OCI-LY7 (cell line): ENCODE measurements around the gene ZNF385D. TPM values are rescaled to one million over a fixed set of nuclear protein-coding genes. Genes with fewer than 3 reads are reported as not detected.

ENCODE experiments used
- BruUV-seq: library from RNA; stranded (reverse); fragments of 400-500 nt; replicated peaks from 2 replicates; lab custom pipeline; 2021; lab: Mats Ljungman, UMichigan
- CTCF ChIA-PET: fragments of 300-600 bp; sonication (Branson Sonifier 250); formaldehyde crosslinking; loops from one replicate; lab custom pipeline; 2022; ENCODE audit warnings: antibody characterized with exemption; ENCODE audit not compliant: unreplicated experiment; lab: Charles Lee
- POLR2A ChIA-PET: fragments of 300-600 bp; sonication (Branson Sonifier 250); formaldehyde crosslinking; loops from one replicate; lab custom pipeline; 2022; ENCODE audit warnings: antibody characterized with exemption; lab: Charles Lee
- DNase-seq: peaks from one replicate; pipeline ENCODE4 v3.0.0-alpha.2; 2015; ENCODE audit warnings: low spot score
- H2AFZ ChIP-seq: fragments of 200-600 bp; sonication (generic), shearing (Covaris generic); 2 replicates; pipeline ENCODE4 v1.6.1; 2014; ENCODE audit warnings: mild to moderate bottlenecking, antibody characterized with exemption, low read length, moderate library complexity
- H3K27ac ChIP-seq: fragments of 200-600 bp; sonication (generic); 2 replicates; pipeline ENCODE4 v1.5.1; 2014; ENCODE audit warnings: mixed run types, low read depth, mild to moderate bottlenecking, moderate library complexity, low read length, inconsistent platforms; ENCODE audit not compliant: poor library complexity, severe bottlenecking
- H3K36me3 ChIP-seq: fragments of 200-600 bp; sonication (generic); 2 replicates; pipeline ENCODE4 v1.6.1; 2014; ENCODE audit warnings: mild to moderate bottlenecking, antibody characterized with exemption, low read length, moderate library complexity, mixed read lengths; ENCODE audit not compliant: insufficient read depth
- H3K4me1 ChIP-seq: fragments of 200-600 bp; sonication (generic); 2 replicates; pipeline ENCODE4 v1.5.1; 2014; ENCODE audit warnings: mild to moderate bottlenecking, low read length; ENCODE audit not compliant: insufficient read depth, poor library complexity, severe bottlenecking
- H3K4me2 ChIP-seq: fragments of 200-600 bp; sonication (generic); 2 replicates; pipeline ENCODE4 v1.6.1; 2014; ENCODE audit warnings: mild to moderate bottlenecking, low read length
- H3K4me3 ChIP-seq: fragments of 200-600 bp; sonication (generic); 2 replicates; pipeline ENCODE4 v1.5.1; 2014; ENCODE audit warnings: mild to moderate bottlenecking, low read depth, low read length; ENCODE audit not compliant: poor library complexity, severe bottlenecking
- H3K79me2 ChIP-seq: fragments of 200-600 bp; sonication (generic); 2 replicates; pipeline ENCODE4 v1.6.1; 2016; ENCODE audit warnings: low read depth, mild to moderate bottlenecking, low read length, moderate library complexity, mixed read lengths; ENCODE audit not compliant: insufficient read depth
- H3K9me2 ChIP-seq: fragments of 200-600 bp; sonication (generic); 2 replicates; pipeline ENCODE4 v1.6.1; 2016; ENCODE audit warnings: mild to moderate bottlenecking, low read length, mixed read lengths; ENCODE audit not compliant: insufficient read depth
- H3K9me3 ChIP-seq: fragments of 200-600 bp; sonication (generic); 2 replicates; pipeline ENCODE4 v1.6.1; 2014; ENCODE audit warnings: mild to moderate bottlenecking, mixed run types, low read length, mixed read lengths
- H4K20me1 ChIP-seq: fragments of 200-600 bp; sonication (generic); 2 replicates; pipeline ENCODE4 v1.6.1; 2014; ENCODE audit warnings: mild to moderate bottlenecking, antibody characterized with exemption, low read length, moderate library complexity, mixed read lengths; ENCODE audit not compliant: insufficient read depth
- CTCF ChIP-seq: fragments of 200-600 bp; sonication (generic); conservative IDR thresholded peaks from 2 replicates; pipeline ENCODE4 v1.5.1; 2014; ENCODE audit warnings: mild to moderate bottlenecking, antibody characterized with exemption, low read length, moderate library complexity, mixed read lengths
- EZH2phosphoT487 ChIP-seq: fragments of 200-600 bp; sonication (generic); IDR thresholded peaks from 2 replicates; pipeline ENCODE4 v1.6.1; 2018; ENCODE audit warnings: low read depth, borderline replicate concordance, mild to moderate bottlenecking, mixed run types, antibody characterized with exemption, low read length, moderate library complexity, mixed read lengths
- intact Hi-C: fragments of 100-400 bp; cut with micrococcal nuclease; formaldehyde crosslinking; loops from one replicate; pipeline ENCODE4 v1.10.0; 2022; ENCODE audit not compliant: unreplicated experiment
- total RNA-seq, 2 experiments: library from RNA; depleted of rRNA in 1 of 2; stranded (reverse); fragments of >200 nt in 1 of 2; shearing (Covaris generic) in 1 of 2; gene quantifications; 2 replicates each; pipeline ENCODE4 v1.2.3, GENCODE V29; 2014 to 2022

The ZNF385D gene
- total RNA-seq, 2 experiments from 2014 or later, result 0.13 TPM; not detected in 1

DNA sequence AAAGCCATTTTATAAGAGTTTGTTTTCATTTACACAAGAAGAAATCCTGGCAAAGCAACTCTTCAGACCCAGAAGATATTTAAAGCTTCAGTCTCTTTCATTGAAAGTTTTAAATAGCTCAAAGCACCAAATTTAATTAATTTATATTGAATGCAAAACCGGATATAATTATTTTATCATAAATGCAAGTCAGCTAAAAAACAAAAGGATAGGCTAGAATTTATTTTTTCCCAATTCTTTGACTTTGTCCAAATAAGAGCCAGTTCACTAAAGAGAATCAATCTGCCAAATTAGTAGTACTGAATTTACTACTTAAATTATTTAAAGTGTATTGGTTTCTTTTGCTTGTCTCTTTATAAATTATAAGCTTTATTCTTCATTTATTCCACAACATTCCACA is 101.5 kb downstream of the ZNF385D start:
- Histone ChIP-seq H3K9me2 (no peaks in the 10 kb centered on the region), H3K4me3 (no peak overlapping the region), H2AFZ (no peak overlapping the region), H3K9me3 (no peaks in the 10 kb centered on the region), H3K36me3 (no peaks in the 10 kb centered on the region), H3K27ac (no peak overlapping the region), H3K4me2 (no peak overlapping the region), H3K79me2 (no peaks in the 10 kb centered on the region), H4K20me1 (no peaks in the 10 kb centered on the region), H3K4me1 (no peaks in the 10 kb centered on the region)
- ChIA-PET POLR2A (interaction anchor here (0.7 to 1.0 kb wide), 2 partner anchors 11 to 656 kb away, joined by 3 to 5 read pairs; no protein-coding TSS in a partner anchor), CTCF (no interaction called here)
- no TSS peak for BruUV-seq
- no peak for DNase-seq
- intact Hi-C loops, result no loop called here
- TF ChIP-seq EZH2phosphoT487 (no peak), CTCF (no peak)

GRCh38 chr3:21647961-21648360 is 103.0 kb downstream of the ZNF385D start:
- BruUV-seq, result no TSS peak
- intact Hi-C loops, result no loop called here
- no peak for TF ChIP-seq EZH2phosphoT487
- Histone ChIP-seq H3K4me3 (no peak overlapping the region), H3K36me3 (no peaks in the 10 kb centered on the region), H3K9me3 (no peaks in the 10 kb centered on the region), H3K79me2 (no peaks in the 10 kb centered on the region), H3K9me2 (no peaks in the 10 kb centered on the region), H4K20me1 (no peaks in the 10 kb centered on the region), H3K4me1 (no peaks in the 10 kb centered on the region), H3K27ac (no peak overlapping the region), H3K4me2 (no peak overlapping the region), H2AFZ (no peak overlapping the region)
- ChIA-PET POLR2A (interaction anchor here (0.8 kb wide), 1 partner anchor 9 kb away, joined by 3 read pairs; no protein-coding TSS in a partner anchor), CTCF (no interaction called here)
- DNase-seq, result no peak

DNA sequence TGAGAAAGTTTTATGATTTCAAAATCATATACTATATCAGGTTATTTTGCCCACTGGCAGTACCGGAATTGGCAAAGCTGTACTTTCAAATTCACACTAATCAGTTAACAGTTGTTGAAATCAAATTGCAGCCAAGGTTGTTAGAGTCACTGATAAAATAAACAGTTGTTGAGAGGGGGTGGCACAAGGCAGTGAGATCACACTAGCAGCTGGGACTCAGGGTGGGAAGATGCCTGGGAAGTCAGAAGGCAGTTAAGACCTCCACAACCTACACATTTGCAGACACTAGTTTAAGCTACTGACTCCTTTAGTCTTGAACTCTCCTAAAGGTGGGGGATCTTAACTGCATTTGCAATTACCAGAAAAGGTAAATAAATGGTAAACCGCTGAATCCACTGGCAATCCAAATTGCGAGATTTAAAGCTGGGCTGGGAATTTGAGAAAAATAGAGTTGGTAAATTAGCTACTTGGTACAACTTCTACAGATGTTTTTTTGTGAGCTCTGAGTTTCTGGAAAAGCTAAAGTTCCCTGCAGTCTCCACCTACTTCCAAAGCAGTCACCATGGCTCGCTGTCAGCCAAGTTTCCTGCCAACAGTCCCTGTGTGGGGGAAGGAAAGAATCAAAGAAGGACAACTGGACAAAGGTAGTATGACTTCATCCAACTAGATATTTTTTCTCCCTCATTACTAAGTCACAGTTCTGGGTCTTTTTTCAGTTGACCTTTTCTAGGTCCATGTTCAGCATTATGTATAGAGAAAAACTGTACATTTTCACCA is 105.7 kb downstream of the ZNF385D start:
- ChIA-PET POLR2A (interaction anchor here (0.6 to 0.7 kb wide), 2 partner anchors 18 to 364 kb away, joined by 3 to 4 read pairs; no protein-coding TSS in a partner anchor), CTCF (no interaction called here)
- no peaks in the 10 kb centered on the region for H4K20me1 ChIP-seq
- H3K9me2 ChIP-seq, result no peaks in the 10 kb centered on the region
- H3K79me2 ChIP-seq, result no peaks in the 10 kb centered on the region
- no peaks in the 10 kb centered on the region for H3K36me3 ChIP-seq
- BruUV-seq, result no TSS peak
- no peak for TF ChIP-seq CTCF
- no peak for TF ChIP-seq EZH2phosphoT487
- H3K9me3 ChIP-seq, result no peaks in the 10 kb centered on the region
- H3K4me3 ChIP-seq, result no peak overlapping the region
- no peak for DNase-seq
- H3K4me1 ChIP-seq, result no peaks in the 10 kb centered on the region
- H3K27ac ChIP-seq, result no peak overlapping the region
- no peak overlapping the region for H2AFZ ChIP-seq
- no peak overlapping the region for H3K4me2 ChIP-seq
- intact Hi-C loops, result no loop called here
